Measurements from ENCODE around the gene TMPRSS4. TPM values are rescaled to one million over a fixed set of nuclear protein-coding genes. Genes with fewer than 3 reads are reported as not detected.

Gene TMPRSS4
- total RNA-seq, 1 experiment from 2014 or later, result 1.5 TPM

GRCh38 chr11:118108513-118108912 is 31.6 kb downstream of the TMPRSS4 start:
- H3K4me1 ChIP-seq (ENCODE audit: insufficient read depth, low read length), result no peaks in the 10 kb centered on the region
- no peak for DNase-seq
- ChIA-PET POLR2A (ENCODE audit: unreplicated experiment) (no interaction called here), CTCF (no interaction called here)
- H3K9ac ChIP-seq (ENCODE audit: low read length), result no peak overlapping the region
- H3K9me3 ChIP-seq (ENCODE audit: low read length), result no peaks in the 10 kb centered on the region
- no peaks in the 10 kb centered on the region for H4K20me1 ChIP-seq (ENCODE audit: low read length)
- BruUV-seq (replicated peaks), result no TSS peak
- H3K9me2 ChIP-seq (replicated peaks; ENCODE audit: low read length), result no peaks in the 10 kb centered on the region
- ATAC-seq, result no peak
- H3F3A ChIP-seq (ENCODE audit: low read length, unreplicated experiment), result no peaks in the 10 kb centered on the region
- H3K36me3 ChIP-seq (ENCODE audit: low read depth, low read length), result no peaks in the 10 kb centered on the region
- H3K27ac ChIP-seq (ENCODE audit: low read length), result no peak overlapping the region
- no peak overlapping the region for H2AFZ ChIP-seq (ENCODE audit: low read length)
- intact Hi-C loops (cut with micrococcal nuclease), result no loop called here
- H3K4me2 ChIP-seq (ENCODE audit: low read length), result no peak overlapping the region
- no peak overlapping the region for H3K4me3 ChIP-seq (ENCODE audit: low read length)
- no peaks in the 10 kb centered on the region for H3K79me2 ChIP-seq (ENCODE audit: low read length)
- H3K27me3 ChIP-seq (ENCODE audit: low read length), result peaks cover 57% of the 10 kb centered on the region
- no peak for TF ChIP-seq CTCF (conservative IDR thresholded peaks at IDR 0.05; ENCODE audit: low read depth, low read length)
- TF ChIP-seq EZH2phosphoT487 (IDR thresholded peaks at IDR 0.05; ENCODE audit: borderline replicate concordance, low read length), result no peak
- TF ChIP-seq EZH2 (IDR thresholded peaks at IDR 0.05; ENCODE audit: low read length, unreplicated experiment), result no peak

GRCh38 chr11:118109231-118109630 is 32.4 kb downstream of the TMPRSS4 start:
- BruUV-seq (replicated peaks), result no TSS peak
- no peak for ATAC-seq
- H3K4me2 ChIP-seq (ENCODE audit: low read length), result no peak overlapping the region
- no peak overlapping the region for H3K4me3 ChIP-seq (ENCODE audit: low read length)
- POLR2A ChIA-PET (ENCODE audit: unreplicated experiment), result no interaction called here
- TF ChIP-seq CTCF (conservative IDR thresholded peaks at IDR 0.05; ENCODE audit: low read depth, low read length), result no peak
- no peak for TF ChIP-seq EZH2phosphoT487 (IDR thresholded peaks at IDR 0.05; ENCODE audit: borderline replicate concordance, low read length)
- TF ChIP-seq EZH2 (IDR thresholded peaks at IDR 0.05; ENCODE audit: low read length, unreplicated experiment), result no peak
- intact Hi-C loops (cut with micrococcal nuclease), result no loop called here
- no peaks in the 10 kb centered on the region for H3K9me3 ChIP-seq (ENCODE audit: low read length)
- H3K9me2 ChIP-seq (replicated peaks; ENCODE audit: low read length), result no peaks in the 10 kb centered on the region
- DNase-seq, result peak; percentile 20
- no peaks in the 10 kb centered on the region for H4K20me1 ChIP-seq (ENCODE audit: low read length)
- no peaks in the 10 kb centered on the region for H3K79me2 ChIP-seq (ENCODE audit: low read length)
- CTCF ChIA-PET, result no interaction called here
- no peak overlapping the region for H3K27ac ChIP-seq (ENCODE audit: low read length)
- H3K4me1 ChIP-seq (ENCODE audit: insufficient read depth, low read length), result no peaks in the 10 kb centered on the region
- H3K27me3 ChIP-seq (ENCODE audit: low read length), result peaks cover 56% of the 10 kb centered on the region
- H3F3A ChIP-seq (ENCODE audit: low read length, unreplicated experiment), result no peaks in the 10 kb centered on the region
- H2AFZ ChIP-seq (ENCODE audit: low read length), result no peak overlapping the region
- no peaks in the 10 kb centered on the region for H3K36me3 ChIP-seq (ENCODE audit: low read depth, low read length)
- no peak overlapping the region for H3K9ac ChIP-seq (ENCODE audit: low read length)

- Histone ChIP-seq H3K9me2 (replicated peaks; ENCODE audit: low read length) (no peaks in the 10 kb centered on the region), H2AFZ (ENCODE audit: low read length) (no peak overlapping the region), H3K4me1 (ENCODE audit: insufficient read depth, low read length) (no peaks in the 10 kb centered on the region), H3K27ac (ENCODE audit: low read length) (no peak overlapping the region), H3K27me3 (ENCODE audit: low read length) (peaks cover 58% of the 10 kb centered on the region), H3K36me3 (ENCODE audit: low read depth, low read length) (no peaks in the 10 kb centered on the region), H3K4me2 (ENCODE audit: low read length) (no peak overlapping the region), H3K9ac (ENCODE audit: low read length) (no peak overlapping the region), H3F3A (ENCODE audit: low read length, unreplicated experiment) (no peaks in the 10 kb centered on the region), H3K9me3 (ENCODE audit: low read length) (no peaks in the 10 kb centered on the region), H3K79me2 (ENCODE audit: low read length) (no peaks in the 10 kb centered on the region), H4K20me1 (ENCODE audit: low read length) (no peaks in the 10 kb centered on the region), H3K4me3 (ENCODE audit: low read length) (no peak overlapping the region)
- ChIA-PET POLR2A (ENCODE audit: unreplicated experiment) (no interaction called here), CTCF (no interaction called here)
- BruUV-seq (replicated peaks), result no TSS peak
- TF ChIP-seq EZH2 (IDR thresholded peaks at IDR 0.05; ENCODE audit: low read length, unreplicated experiment) (no peak), EZH2phosphoT487 (IDR thresholded peaks at IDR 0.05; ENCODE audit: borderline replicate concordance, low read length) (no peak), CTCF (conservative IDR thresholded peaks at IDR 0.05; ENCODE audit: low read depth, low read length) (no peak)
- ATAC-seq (no peak), DNase-seq (peak; percentile 39)
- intact Hi-C loops (cut with micrococcal nuclease), result no loop called here
Observed at GRCh38 chr11:118111019-118111743, 34.3 kb downstream of the TMPRSS4 start.

Measured in PC-3 (cell line).